ENCODE measurements around the gene GARS1.

The GARS1 gene

GRCh38 chr7:30656006-30656957, 61.6 kb downstream of the GARS1 start:
- DNase-seq (ENCODE audit: low read depth): no peak

DNA sequence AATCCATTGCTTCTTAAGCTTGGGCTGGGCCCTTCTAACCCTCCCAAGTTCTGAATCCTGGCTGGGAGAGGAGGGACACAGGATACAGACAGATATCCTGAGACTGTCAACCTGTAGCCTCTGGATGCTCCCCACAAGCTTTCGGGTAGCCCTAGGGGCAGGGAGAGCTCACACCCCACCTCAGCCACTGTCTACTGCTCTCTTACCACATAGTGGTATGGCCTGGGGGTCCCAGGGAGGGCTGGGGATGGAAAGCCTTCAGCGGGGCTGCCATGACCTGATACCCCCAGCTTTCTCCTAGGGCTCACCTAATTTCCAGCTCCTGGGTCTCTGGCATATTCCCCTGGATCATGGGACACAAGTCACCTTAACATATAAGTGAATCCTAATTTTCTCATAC, 62.5 kb downstream of the GARS1 start:
- DNase-seq (ENCODE audit: low read depth): no peak

- DNase-seq (ENCODE audit: low read depth): no peak
Measured at GRCh38 chr7:30658479-30659074, 63.9 kb downstream of the GARS1 start.

GRCh38 chr7:30659312-30659711, 64.6 kb downstream of the GARS1 start:
- DNase-seq (ENCODE audit: low read depth): no peak

GRCh38 chr7:30660331-30661255, 65.9 kb downstream of the GARS1 start:
- DNase-seq (ENCODE audit: low read depth): no peak

GRCh38 chr7:30661926-30662325, 67.2 kb downstream of the GARS1 start:
- no peak for DNase-seq (ENCODE audit: low read depth)

DNA sequence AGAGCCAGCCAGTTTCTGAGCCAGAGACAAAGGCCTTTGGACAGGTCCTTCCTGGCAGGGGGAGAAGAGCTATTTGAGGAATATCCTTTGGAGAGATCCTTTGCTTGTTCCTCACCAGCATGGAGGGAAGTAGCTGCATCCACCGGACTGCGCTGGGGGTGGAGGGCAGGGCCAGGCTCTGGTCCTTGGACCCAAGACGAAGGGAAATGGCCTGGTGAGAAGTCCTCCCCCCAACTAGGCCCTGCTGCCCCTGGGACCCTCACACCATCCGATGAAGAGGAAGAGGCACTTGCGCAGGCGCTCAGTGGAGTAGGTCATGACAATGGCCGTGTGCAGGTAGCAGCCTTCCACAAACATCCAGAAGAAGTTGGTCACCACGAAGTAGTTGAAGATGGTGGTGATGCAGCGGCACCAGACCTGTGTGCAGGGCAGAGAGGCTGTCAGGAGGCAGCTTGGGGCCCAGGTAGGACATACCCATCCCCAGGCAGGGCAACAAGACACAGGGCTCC, 67.8 kb downstream of the GARS1 start:
- DNase-seq (ENCODE audit: low read depth): no peak

DNA sequence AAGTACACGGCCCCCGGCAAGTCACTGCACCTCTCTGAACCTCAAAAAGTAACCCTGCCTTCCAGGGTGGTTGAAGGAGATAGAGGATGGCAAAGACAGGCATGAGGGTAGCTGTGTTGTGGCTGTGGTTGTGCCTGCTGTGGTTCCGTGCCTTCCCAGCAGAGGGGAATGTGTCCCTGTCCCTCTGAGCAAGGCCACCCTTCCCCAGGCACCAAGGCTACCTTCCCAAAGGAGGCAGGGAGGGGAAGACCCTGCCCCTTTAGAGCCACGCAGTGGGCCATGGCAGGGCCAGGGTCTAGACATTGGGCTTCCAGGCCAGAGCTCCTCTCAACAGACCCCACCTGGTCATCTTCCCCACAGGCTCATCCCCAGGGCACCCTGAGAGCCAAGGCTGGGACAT, 68.7 kb downstream of the GARS1 start:
- no peak for DNase-seq (ENCODE audit: low read depth)

DNA sequence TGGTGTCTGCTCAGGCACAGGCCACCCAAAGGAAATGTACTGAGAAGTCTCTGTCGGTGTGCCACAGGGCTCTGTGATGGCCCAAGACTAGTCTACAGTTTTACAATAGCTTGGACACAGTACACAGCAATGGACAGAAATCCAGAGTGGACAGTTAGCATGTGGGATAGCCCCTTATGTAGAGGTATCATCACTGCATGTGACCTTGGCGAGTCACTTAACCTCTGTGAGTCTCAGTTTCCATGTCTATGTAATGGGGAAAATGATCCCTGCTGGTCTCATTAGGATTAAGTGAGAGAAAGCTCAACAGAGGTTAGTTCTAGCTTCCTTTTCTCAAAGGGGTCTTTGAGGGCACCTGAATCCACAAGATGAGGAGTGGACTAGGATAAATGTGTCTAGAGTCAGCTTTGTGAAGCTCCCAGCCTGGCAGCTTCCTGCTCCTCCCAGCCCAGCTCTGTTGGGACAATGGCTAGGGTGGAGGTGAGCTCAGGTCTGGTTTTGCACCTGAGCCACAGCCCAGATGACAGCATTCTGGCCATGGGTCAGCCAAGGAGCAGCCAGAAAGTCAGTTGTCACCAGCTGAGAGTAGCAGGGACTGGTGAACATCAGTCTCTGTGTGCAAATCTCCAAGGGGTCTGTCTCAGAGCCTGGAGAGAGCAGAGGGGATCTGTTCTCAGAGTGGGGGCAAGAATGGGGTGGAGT, 69.7 kb downstream of the GARS1 start:
- DNase-seq (ENCODE audit: low read depth): no peak

GRCh38 chr7:30665043-30665442, 70.4 kb downstream of the GARS1 start:
- DNase-seq (ENCODE audit: low read depth): no peak

GRCh38 chr7:30665449-30665848, 70.8 kb downstream of the GARS1 start:
- no peak for DNase-seq (ENCODE audit: low read depth)

GRCh38 chr7:30667172-30667571, 72.5 kb downstream of the GARS1 start:
- no peak for DNase-seq (ENCODE audit: low read depth)

GRCh38 chr7:30668102-30668501, 73.4 kb downstream of the GARS1 start:
- DNase-seq (ENCODE audit: low read depth): no peak

- DNase-seq (ENCODE audit: low read depth): no peak
Measured at GRCh38 chr7:30671793-30672465, 77.3 kb downstream of the GARS1 start.

DNA sequence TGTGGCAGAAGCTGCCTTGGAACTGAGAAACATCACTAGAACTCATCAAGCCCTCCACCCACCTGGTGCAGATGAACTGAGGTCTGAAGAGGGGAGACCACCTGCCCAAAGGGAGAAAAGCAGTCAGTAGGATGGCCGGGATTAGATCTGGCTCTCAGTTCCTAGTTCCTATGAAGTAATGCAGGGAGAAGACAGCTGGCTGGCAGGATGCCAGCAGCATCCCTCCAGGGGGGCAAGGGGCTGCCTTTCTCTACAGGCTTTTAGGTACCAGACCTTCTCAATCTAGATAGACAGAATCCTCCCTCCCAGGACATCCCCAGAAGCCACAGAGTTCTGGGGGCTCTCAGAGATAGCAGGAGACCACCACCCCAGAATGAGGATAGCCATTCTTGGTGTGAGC, 79.7 kb downstream of the GARS1 start:
- no peak for DNase-seq (ENCODE audit: low read depth)

DNA sequence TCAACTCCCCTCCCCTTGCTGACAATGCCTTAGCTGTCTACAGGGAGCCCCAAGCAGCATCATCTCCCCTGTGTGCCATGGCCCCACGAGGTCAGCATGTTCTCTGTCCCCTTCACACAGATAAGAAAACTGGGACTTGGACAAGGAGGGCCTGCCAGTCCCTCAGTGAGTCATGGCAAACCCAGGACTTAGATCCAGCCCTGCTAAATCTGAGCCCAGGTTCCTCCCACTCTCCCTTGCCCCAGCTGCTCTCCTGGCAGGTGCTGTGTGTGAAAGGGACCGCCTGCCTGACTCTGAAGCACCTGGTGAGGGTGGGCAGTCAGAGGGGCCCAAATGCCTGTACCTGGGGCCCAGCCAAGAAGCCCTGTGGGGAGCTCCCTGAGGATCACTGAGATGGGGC, 80.2 kb downstream of the GARS1 start:
- DNase-seq (ENCODE audit: low read depth): no peak

DNA sequence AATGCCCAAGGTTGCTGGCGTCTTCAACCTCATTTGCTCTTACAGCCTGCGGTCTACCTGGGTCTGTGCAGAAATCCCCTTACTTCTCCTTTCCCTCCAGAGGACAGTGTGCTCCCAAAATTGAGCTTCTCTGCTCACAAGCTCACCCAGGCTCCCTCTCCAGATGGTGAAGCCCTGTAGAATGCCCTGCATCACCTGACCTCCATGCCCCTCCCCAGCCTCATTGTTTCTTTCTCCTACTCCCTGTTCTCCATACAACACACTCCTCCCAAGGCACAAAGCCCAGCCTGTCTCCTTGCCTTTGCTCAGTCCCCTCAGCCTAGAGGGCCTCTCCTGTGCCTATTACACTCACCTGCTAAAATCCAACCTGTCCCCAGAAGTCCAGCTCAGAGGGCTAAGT, 84.1 kb downstream of the GARS1 start:
- no peak for DNase-seq (ENCODE audit: low read depth)

DNA sequence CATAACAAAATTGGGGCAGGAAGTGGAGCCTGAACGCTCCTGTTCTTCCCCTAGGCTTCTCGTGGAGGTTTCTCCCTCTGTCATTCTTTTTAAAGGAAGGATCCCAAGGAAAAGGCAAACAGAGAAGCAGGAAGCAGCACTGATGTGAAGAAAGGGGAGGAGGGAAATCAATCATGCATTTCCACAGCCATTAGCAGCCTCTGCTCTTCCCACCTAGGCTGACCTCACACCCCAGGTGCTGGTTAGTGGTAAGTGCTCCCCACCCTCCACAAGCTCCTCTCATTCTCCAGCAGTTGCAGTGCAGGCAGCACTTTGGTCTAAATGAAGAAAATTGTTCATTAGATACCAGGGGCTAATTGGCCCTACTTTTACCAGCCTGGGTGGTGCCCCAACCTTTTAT, 85.0 kb downstream of the GARS1 start:
- no peak for DNase-seq (ENCODE audit: low read depth)

- no peak for DNase-seq (ENCODE audit: low read depth)
Measured at GRCh38 chr7:30681331-30681797, 86.7 kb downstream of the GARS1 start.

GRCh38 chr7:30681815-30682211, 87.1 kb downstream of the GARS1 start:
- DNase-seq (ENCODE audit: low read depth): no peak

Measured in stimulated activated CD8-positive, alpha-beta memory T cell treated with anti-CD3 and anti-CD28 coated beads, Interleukin-15, amount 100 ng/mL, for 1 hour (primary cell).